Dermis blood vessel endothelial cell (primary cell): ENCODE measurements around the gene ADAMTS17. TPM values are rescaled to one million over a fixed set of nuclear protein-coding genes. Genes with fewer than 3 reads are reported as not detected.

Source experiments
- DNase-seq: peaks from one replicate; pipeline ENCODE4 v3.0.0; 2010
- total RNA-seq: library from RNA; depleted of rRNA; stranded (reverse); fragments of >200 nt; gene quantifications from 2 replicates; pipeline ENCODE4 v1.2.3, GENCODE V29; 2014

ADAMTS17 gene
- total RNA-seq, 1 donor from 2014 or later = 0.17 TPM

GRCh38 chr15:100220058-100220768 is 121.6 kb downstream of the ADAMTS17 start:
- no peak for DNase-seq

DNA sequence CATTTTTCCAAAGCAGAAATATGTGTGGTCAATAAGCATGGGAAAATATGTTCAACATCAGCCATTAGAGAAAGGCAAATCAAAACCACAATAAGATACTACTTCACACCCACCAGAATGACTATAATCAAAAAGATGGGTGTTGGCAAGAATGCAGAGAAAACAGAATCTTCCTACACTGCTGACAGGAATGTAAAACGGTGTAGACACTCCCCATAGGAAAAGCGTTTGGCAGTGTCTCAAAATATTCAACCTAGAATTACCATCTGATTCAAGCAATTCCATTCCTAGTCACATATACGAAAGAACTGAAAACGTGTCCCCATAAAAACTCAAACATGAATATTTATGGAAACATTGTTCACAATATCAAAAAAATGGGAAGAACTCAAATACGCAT is 123.3 kb downstream of the ADAMTS17 start:
- DNase-seq = no peak

DNA sequence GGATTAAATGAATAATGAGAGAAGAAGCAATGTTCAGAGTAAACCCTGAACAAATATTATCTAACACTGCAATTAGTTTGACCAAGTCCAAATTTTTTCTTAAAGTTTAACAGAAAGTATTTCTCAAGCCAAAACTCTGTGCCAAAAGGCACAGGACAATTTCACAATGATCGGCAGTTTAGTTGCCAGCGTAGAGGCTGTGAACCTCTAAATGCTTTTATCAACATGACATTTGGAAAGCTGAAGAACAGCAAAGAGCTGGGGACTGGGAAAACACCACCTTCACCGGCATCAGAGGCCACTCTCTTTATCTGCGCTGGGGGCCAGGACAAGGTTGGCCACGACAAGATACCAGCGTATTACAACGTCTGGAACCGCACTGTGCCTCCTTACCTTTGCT is 125.6 kb downstream of the ADAMTS17 start:
- no peak for DNase-seq

GRCh38 chr15:100215843-100216169 is 126.0 kb downstream of the ADAMTS17 start:
- DNase-seq = no peak

DNA sequence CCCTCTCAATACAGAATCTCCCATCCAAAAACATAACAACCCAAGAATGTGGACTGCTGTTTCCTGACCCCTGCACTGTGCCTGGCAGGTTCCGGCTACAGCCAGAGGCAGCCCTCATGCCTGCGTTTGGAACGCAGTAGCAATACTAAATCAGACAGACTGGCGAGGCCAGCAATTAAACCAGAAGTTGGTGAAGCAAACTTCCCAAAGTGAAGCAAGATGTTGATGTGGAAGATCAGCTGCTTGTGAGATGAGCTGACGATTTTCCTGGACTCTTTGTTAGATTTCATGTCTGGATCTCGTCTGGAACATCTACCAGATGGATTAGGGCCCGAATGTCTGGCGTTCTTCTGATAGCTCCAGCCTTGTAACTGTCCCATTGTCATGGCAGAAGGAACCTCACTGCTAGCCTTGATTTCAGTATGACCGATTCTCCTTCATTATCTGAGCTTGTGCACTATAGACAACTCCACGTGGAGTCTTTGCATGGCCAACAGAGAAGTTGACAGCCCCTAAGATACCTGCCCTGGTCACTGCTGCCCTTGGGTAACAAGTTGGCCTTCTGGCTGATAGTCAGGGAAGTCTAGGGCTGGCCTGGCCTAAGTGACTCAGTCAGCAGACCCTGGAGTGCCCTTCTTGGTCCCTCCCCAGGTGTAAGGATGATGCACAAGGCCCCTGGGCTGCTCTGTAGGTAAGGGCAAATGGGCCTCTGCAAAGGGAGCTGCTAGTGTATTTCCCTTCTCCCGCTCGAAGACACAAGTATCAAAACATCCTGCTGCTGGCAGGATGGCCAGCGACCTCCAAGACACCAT is 126.5 kb downstream of the ADAMTS17 start:
- no peak for DNase-seq

- DNase-seq = no peak
Measured at GRCh38 chr15:100211855-100212850, 129.6 kb downstream of the ADAMTS17 start.

DNA sequence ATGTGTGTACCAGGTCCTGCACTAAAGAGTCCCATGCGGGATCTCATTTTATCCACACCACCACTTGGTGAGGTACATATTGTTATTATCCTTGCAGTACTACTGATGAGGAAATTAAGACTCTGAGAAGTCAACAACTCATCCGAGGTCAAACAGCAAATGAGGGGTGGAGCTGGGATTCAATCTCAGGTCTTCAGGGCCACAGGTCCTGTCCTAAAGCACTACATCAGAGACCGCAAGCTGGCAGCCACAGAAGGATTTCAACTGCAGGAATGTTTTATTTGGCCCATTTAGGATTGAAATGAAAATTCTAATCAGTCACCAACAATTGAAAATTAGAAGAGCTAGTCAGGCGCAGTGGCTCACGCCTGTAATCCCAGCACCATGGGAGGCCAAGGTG is 131.4 kb downstream of the ADAMTS17 start:
- no peak for DNase-seq

- no peak for DNase-seq
Measured at GRCh38 chr15:100208921-100209603, 132.7 kb downstream of the ADAMTS17 start.

- DNase-seq = no peak
Measured at GRCh38 chr15:100207053-100207452, 134.7 kb downstream of the ADAMTS17 start.

DNA sequence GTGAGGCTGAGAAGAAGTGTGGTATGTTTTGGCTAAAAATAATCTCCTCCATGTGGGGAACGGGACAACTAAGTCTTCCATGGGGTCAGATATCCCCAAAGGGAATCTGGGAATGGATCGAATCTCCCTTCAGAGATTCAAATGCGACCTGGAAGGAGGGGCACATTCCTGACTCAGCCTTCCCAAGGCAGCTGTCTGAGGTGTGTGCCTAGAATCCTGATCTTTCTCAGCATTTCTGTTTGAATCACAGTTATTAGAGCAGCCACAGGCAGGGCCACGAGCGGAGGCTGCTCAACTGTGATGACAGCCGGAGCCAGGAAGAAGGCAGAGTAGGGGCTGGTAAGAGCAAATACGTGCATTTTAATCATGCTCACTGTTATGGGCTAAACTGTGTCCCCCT is 135.1 kb downstream of the ADAMTS17 start:
- no peak for DNase-seq

- DNase-seq = no peak
Measured at GRCh38 chr15:100205549-100206295, 136.1 kb downstream of the ADAMTS17 start.

DNA sequence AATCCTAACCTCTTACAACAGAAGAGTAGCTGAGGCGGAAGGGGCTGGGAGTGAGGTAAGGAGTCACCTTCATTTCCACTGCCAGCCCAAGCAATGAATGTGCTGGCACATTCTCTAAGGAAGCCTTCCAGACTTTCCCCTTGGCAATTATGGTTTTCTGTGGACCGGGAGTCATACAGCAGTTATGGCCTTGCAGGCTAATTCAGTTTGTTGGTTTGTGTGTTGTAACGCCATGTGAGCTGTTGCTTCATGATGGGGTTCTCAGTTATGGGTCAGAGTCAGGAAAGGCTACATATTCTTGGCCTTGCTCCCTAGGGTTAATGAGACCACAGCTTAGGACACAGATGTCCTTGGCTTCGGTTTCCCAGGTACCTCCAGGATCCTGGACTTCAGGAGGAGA is 137.0 kb downstream of the ADAMTS17 start:
- no peak for DNase-seq

GRCh38 chr15:100204211-100204610 is 137.6 kb downstream of the ADAMTS17 start:
- no peak for DNase-seq

GRCh38 chr15:100202309-100202960 is 139.3 kb downstream of the ADAMTS17 start:
- no peak for DNase-seq

DNA sequence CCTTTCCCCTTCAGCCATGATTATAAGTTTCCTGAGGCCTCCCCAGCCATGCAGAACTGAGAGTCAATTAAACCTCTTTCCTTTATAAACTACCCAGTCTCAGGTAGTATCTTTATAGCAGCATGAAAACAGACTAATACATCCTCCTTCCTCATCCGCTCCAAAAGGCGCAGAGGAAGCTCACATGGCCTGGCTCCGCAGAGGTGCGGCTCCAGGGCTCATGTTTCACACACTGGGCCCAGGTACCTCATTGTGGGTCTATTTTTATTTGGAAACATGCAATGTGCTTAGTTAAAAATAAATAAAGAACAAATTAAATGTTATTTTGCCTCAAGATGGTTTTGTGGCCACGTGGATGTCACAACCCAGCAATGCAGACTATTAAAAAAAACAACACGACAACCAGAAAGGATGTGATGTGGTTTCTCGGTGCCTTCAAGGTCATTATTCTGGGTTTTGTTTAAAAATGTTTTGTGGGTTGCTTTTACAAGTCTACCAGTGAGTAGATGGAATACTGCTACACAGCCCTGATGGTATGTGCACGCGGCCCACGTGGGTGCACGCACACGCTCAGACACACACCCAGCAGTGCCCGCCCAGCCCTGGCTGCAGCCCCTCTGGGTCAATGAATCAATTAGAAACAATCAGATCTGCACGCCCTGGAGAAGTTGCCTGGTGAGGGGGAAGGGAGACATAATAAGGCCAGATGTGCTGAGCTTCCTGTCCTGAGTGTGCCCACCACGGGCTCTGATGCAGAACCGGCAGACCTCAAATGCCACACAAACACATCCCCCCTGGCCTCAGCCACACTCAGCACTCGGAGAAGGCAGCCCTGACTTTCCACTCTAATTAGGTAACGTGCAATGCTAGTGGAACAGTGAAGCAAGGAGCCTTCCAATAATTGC is 140.1 kb downstream of the ADAMTS17 start:
- DNase-seq = no peak

- no peak for DNase-seq
Measured at GRCh38 chr15:100200287-100200880, 141.4 kb downstream of the ADAMTS17 start.

GRCh38 chr15:100199711-100200286 is 142.0 kb downstream of the ADAMTS17 start:
- DNase-seq = no peak

DNA sequence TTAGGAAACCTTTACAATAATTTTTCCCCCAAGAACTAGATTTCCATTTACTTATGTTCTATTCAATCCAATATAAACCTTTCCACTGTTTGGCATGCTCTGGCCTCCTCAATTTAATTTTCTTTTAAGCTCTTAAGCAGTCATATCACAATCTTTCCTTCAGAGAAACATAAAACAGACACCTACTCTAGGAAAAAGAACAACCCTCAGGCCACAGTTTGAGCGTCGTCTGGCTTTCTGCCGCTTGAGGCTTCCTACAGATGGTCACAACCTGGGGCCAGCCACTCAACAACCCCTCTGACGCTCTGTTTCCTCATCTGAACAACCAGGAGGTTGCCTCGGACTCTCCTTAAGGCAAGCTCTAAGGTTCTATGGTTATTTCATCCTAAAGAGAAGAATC is 143.3 kb downstream of the ADAMTS17 start:
- no peak for DNase-seq
